ENCODE results near the gene CRMP1. TPM values are rescaled to one million over a fixed set of nuclear protein-coding genes. Genes with fewer than 3 reads are reported as not detected.

The CRMP1 gene
- total RNA-seq, 1 experiment from 2014 or later, result not detected

DNA sequence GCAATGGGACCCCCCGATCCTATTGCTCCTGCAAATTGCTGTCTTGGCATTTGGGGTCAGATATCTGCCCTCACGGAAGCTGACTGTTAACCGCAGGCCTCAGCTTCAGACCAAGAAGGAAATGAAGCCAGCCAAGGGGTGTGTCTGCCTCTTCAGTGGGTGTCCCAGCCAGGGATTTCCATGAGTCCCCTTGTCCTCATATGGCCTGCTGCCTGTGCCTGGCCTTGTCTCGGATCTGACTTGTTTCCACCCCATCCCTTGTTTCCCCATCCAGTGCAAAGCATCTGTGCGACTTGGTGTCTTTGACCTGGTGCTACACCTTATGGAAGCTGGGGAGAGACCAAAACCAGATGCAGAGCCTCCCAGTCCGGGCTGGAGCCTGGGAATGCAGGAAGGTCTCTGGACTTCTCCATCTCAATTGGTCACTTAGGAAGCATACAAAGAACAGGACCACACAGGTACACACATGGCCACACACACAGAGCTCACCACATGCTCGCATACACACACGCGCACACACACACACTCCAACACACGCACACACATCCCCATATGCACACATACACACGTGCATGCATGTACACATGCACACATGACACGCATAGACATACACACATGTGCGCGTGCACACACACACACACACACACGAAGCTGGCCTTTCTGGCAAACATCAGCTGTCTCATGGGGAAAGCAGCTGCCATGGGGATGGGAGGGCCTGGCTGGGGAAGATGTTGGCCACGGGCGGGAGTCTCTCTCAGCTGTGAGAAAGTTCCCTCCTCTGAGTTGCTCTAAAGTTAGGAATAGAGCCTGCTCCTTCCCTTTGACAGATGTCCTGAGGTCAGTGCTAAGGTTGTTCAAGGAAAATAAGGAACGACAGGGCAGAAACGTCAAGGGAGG is 65.5 kb downstream of the CRMP1 start:
- Histone ChIP-seq H3F3A (ENCODE audit: insufficient read depth, low read depth) (no peaks in the 10 kb centered on the region), H3K27me3 (ENCODE audit: insufficient read depth, low read depth) (peaks cover 3% of the 10 kb centered on the region; the same call in 1 of the 2 replicates), H3K9me3 (ENCODE audit: insufficient read depth, low read depth) (no peaks in the 10 kb centered on the region), H3K4me3 (no peak overlapping the region), H3K9me2 (ENCODE audit: insufficient read depth) (no peaks in the 10 kb centered on the region), H3K27ac (no peak overlapping the region), H3K4me2 (no peak overlapping the region), H3K79me2 (ENCODE audit: low read depth) (no peaks in the 10 kb centered on the region), H3K36me3 (ENCODE audit: low read depth) (no peaks in the 10 kb centered on the region), H3K4me1 (replicated peaks; ENCODE audit: insufficient read depth) (no peaks in the 10 kb centered on the region), H4K20me1 (ENCODE audit: insufficient read depth) (no peaks in the 10 kb centered on the region), H2AFZ (no peak overlapping the region)
- intact Hi-C loops (cut with micrococcal nuclease; ENCODE audit: unreplicated experiment), result loop anchor here (10.0 kb wide), 1 partner anchor 1343 kb away; no protein-coding TSS in a partner anchor
- no TSS peak for BruUV-seq (replicated peaks)
- TF ChIP-seq, protein P1, sequence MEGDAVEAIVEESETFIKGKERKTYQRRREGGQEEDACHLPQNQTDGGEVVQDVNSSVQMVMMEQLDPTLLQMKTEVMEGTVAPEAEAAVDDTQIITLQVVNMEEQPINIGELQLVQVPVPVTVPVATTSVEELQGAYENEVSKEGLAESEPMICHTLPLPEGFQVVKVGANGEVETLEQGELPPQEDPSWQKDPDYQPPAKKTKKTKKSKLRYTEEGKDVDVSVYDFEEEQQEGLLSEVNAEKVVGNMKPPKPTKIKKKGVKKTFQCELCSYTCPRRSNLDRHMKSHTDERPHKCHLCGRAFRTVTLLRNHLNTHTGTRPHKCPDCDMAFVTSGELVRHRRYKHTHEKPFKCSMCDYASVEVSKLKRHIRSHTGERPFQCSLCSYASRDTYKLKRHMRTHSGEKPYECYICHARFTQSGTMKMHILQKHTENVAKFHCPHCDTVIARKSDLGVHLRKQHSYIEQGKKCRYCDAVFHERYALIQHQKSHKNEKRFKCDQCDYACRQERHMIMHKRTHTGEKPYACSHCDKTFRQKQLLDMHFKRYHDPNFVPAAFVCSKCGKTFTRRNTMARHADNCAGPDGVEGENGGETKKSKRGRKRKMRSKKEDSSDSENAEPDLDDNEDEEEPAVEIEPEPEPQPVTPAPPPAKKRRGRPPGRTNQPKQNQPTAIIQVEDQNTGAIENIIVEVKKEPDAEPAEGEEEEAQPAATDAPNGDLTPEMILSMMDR (conservative IDR thresholded peaks at IDR 0.05), result no peak
- TF ChIP-seq EZH2 (IDR thresholded peaks at IDR 0.05; ENCODE audit: low read depth), result no peak
- ChIA-PET CTCF (no interaction called here), POLR2A (ENCODE audit: unreplicated experiment) (no interaction called here)
- DNase-seq, result no peak

DNA sequence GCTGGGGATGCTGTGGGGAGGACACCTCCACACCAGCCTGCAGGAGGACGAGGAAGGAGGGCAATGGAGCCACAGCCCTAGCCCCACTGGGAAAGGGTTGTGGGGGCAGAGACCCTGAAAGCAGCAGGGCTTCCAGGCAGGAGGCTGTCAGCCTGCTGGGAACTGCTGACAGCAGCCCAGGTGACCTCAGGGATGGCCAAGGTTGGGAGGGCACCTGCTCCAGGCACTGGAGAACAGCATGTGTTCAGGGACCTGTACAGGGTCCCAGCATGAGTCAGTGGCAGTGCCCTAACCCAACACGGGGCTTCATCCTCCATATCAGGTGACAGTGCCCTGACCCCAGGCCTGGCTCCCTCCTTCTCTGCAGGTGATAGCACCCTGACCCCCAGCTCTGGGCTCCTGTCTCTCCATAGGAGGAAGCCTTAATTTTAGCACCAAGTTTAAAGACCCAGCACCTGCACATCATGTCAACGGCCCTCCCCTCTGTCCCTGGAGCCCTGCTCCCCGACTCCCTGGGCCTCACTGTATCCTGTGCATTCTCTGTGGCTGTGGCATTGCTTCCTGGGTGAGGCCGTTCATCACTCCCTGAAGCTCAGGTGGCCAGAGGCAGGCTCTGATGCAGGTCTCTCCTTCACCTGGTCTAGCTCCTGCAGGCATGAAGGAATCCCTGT is 66.3 kb downstream of the CRMP1 start:
- no TSS peak for BruUV-seq (replicated peaks)
- H3K27me3 ChIP-seq (ENCODE audit: insufficient read depth, low read depth), result no peaks in the 10 kb centered on the region
- H3K27ac ChIP-seq, result no peak overlapping the region
- no peaks in the 10 kb centered on the region for H3K4me1 ChIP-seq (replicated peaks; ENCODE audit: insufficient read depth)
- no peak overlapping the region for H3K4me3 ChIP-seq
- DNase-seq, result no peak
- H3K36me3 ChIP-seq (ENCODE audit: low read depth), result no peaks in the 10 kb centered on the region
- H4K20me1 ChIP-seq (ENCODE audit: insufficient read depth), result no peaks in the 10 kb centered on the region
- no peak overlapping the region for H2AFZ ChIP-seq
- H3K9me3 ChIP-seq (ENCODE audit: insufficient read depth, low read depth), result no peaks in the 10 kb centered on the region
- intact Hi-C loops (cut with micrococcal nuclease; ENCODE audit: unreplicated experiment), result loop anchor here (10.0 kb wide), 1 partner anchor 1342 kb away; no protein-coding TSS in a partner anchor
- H3K4me2 ChIP-seq, result no peak overlapping the region
- ChIA-PET CTCF (no interaction called here), POLR2A (ENCODE audit: unreplicated experiment) (no interaction called here)
- H3F3A ChIP-seq (ENCODE audit: insufficient read depth, low read depth), result no peaks in the 10 kb centered on the region
- H3K9me2 ChIP-seq (ENCODE audit: insufficient read depth), result no peaks in the 10 kb centered on the region
- H3K79me2 ChIP-seq (ENCODE audit: low read depth), result no peaks in the 10 kb centered on the region
- TF ChIP-seq EZH2 (IDR thresholded peaks at IDR 0.05; ENCODE audit: low read depth), result no peak
- TF ChIP-seq, protein P1 (conservative IDR thresholded peaks at IDR 0.05), result no peak

DNA sequence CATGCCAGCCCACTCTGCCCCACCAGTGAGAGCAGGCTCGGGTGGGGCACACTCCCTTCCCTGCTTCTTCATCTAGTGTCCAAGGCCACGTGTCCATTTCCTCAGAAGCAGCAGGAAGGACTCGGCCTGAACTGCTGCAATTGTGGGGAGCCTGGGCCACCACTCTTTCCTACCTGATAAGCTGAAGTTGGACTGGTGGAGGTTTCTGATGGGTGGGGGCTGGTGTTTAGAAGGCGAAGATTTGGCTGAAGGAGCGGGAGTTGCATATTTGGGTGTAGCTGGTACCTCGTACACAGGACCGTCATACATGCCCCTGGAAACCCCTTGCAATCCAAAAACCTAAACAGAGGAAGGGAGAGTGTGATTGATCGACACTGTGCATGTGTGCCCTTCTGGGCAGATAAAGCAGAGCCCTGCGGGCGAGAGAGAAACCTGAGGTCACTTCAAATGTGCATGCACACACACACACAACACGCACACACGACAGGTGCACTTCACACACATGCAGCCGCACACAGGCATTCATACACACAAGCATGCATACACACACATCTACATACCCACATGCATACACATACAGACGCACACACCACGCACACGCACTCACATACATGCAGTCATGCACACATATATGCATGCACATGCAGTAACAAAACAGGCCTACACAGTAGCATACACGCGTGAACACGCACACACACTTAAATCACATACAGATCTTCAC is 67.4 kb downstream of the CRMP1 start:
- Histone ChIP-seq H3K4me3 (no peak overlapping the region), H3K27ac (no peak overlapping the region), H4K20me1 (ENCODE audit: insufficient read depth) (no peaks in the 10 kb centered on the region), H3K36me3 (ENCODE audit: low read depth) (no peaks in the 10 kb centered on the region), H3K4me1 (replicated peaks; ENCODE audit: insufficient read depth) (no peaks in the 10 kb centered on the region), H2AFZ (no peak overlapping the region), H3K9me3 (ENCODE audit: insufficient read depth, low read depth) (no peaks in the 10 kb centered on the region), H3K9me2 (ENCODE audit: insufficient read depth) (no peaks in the 10 kb centered on the region), H3K4me2 (no peak overlapping the region), H3K27me3 (ENCODE audit: insufficient read depth, low read depth) (no peaks in the 10 kb centered on the region), H3F3A (ENCODE audit: insufficient read depth, low read depth) (no peaks in the 10 kb centered on the region), H3K79me2 (ENCODE audit: low read depth) (no peaks in the 10 kb centered on the region)
- no peak for DNase-seq
- ChIA-PET CTCF (no interaction called here), POLR2A (ENCODE audit: unreplicated experiment) (no interaction called here)
- intact Hi-C loops (cut with micrococcal nuclease; ENCODE audit: unreplicated experiment), result loop anchor here (10.0 kb wide), 1 partner anchor 1341 kb away; no protein-coding TSS in a partner anchor
- TF ChIP-seq, protein P1 (conservative IDR thresholded peaks at IDR 0.05), result no peak
- TF ChIP-seq EZH2 (IDR thresholded peaks at IDR 0.05; ENCODE audit: low read depth), result no peak
- no TSS peak for BruUV-seq (replicated peaks)

Measured in PC-9 (cell line).